Progenitor cell of endocrine pancreas (in vitro differentiated cells): ENCODE measurements around the gene GABRD. TPM values are rescaled to one million over a fixed set of nuclear protein-coding genes. Genes with fewer than 3 reads are reported as not detected.

ENCODE experiments used
- DNase-seq: peaks from one replicate; pipeline ENCODE4 v3.0.0; 2021; ENCODE audit warnings: low spot score; ENCODE audit not compliant: unreplicated experiment
- H3K27ac Mint-ChIP-seq: 2 replicates; pipeline ENCODE4 v1.8.0; 2021; ENCODE audit warnings: mild to moderate bottlenecking, moderate library complexity, mixed read lengths
- H3K27me3 Mint-ChIP-seq: 2 replicates; pipeline ENCODE4 v1.8.0; 2021; ENCODE audit warnings: mixed read lengths
- H3K36me3 Mint-ChIP-seq: 2 replicates; pipeline ENCODE4 v1.8.0; 2022; ENCODE audit warnings: mixed read lengths; ENCODE audit not compliant: insufficient read depth
- H3K4me1 Mint-ChIP-seq: 2 replicates; pipeline ENCODE4 v1.8.0; 2021; ENCODE audit warnings: low read depth, mixed read lengths
- H3K4me3 Mint-ChIP-seq: 2 replicates; pipeline ENCODE4 v1.8.0; 2021; ENCODE audit warnings: low read depth, mild to moderate bottlenecking, moderate library complexity, mixed read lengths
- H3K9me3 Mint-ChIP-seq: 2 replicates; pipeline ENCODE4 v1.8.0; 2021; ENCODE audit warnings: low read depth, mixed read lengths
- CTCF ChIP-seq: fragments of 200-600 bp; sonication (generic); IDR thresholded peaks from one replicate; pipeline ENCODE4 v1.5.0; 2021; ENCODE audit warnings: antibody characterized with exemption, mild to moderate bottlenecking; ENCODE audit not compliant: unreplicated experiment
- total RNA-seq: library from RNA; stranded (reverse); gene quantifications from 2 replicates; pipeline ENCODE4 v1.2.1, GENCODE V29; 2021

Gene GABRD
- total RNA-seq, 1 donor from 2014 or later, result not detected

GRCh38 chr1:1982379-1983232, 36.5 kb upstream of the GABRD start:
- no peaks in the 10 kb centered on the region for H3K9me3 Mint-ChIP-seq
- no peaks in the 10 kb centered on the region for H3K4me1 Mint-ChIP-seq
- no peak for TF ChIP-seq CTCF
- no peaks in the 10 kb centered on the region for H3K36me3 Mint-ChIP-seq
- no peak overlapping the region for H3K4me3 Mint-ChIP-seq
- H3K27me3 Mint-ChIP-seq, result no peaks in the 10 kb centered on the region
- no peak overlapping the region for H3K27ac Mint-ChIP-seq
- DNase-seq, result no peak

DNA sequence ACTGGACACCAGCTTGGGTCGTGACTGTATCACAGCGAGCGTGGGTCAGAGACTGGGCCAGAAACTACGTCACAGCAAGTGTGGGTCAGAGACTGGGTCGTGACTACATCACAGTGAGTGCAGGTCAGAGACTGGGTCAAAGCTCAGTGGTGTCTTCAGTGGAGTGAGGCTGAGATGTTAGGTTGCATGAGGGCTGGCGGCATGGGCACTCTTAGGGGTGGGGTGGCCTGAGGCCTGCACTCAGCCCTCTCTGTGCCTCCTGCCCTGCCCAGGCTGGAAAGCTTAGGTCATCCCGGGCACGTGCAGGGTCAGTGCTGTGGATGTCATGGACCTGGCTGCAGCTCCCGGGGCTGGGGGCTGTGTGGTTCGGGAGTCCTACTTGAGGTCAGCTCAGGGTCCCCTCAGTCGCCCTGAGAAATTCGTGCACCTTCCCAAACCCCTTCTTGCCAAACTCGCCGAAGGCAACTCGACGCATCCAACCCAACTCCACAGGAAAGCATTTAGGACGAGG, 34.5 kb upstream of the GABRD start:
- no peaks in the 10 kb centered on the region for H3K9me3 Mint-ChIP-seq

DNA sequence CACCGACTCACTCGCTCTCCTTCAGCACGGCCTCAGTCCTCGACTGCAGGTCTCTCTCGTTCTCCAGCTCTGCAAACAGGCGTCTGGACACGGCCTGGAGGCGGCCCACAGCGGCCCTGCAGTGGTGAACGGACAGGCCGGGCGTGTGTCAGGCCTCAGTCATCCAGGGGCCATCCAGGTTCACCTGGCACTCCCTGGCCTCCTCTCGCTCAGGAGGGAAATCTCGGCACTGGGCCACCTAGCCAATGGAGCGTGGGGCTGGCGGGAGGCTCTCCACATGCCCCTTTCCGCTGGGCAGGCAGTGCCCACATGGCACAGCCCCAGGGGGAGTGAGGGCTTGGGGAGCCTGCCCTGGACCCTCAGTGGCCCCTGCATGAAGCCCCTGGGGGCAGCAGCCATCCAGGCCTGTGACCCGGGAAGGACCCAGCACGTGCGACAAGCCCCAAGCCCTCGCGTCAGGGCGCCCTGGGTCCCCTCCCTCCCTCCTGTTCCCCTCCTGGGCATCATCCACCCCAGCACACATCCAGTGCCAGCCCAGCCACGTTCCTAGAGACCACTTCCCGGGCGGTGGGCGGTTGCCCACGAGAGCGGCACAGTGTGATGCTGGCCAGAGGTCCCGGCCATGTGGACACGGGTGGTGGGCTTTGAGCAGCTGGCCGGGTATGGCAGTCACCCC, 33.6 kb upstream of the GABRD start:
- Mint-ChIP-seq H3K27me3 (no peaks in the 10 kb centered on the region), H3K9me3 (no peaks in the 10 kb centered on the region), H3K36me3 (no peaks in the 10 kb centered on the region), H3K27ac (no peak overlapping the region), H3K4me3 (no peak overlapping the region), H3K4me1 (no peaks in the 10 kb centered on the region)
- no peak for DNase-seq
- no peak for TF ChIP-seq CTCF

More for the DNA sequence above, 34.5 kb upstream of the GABRD start:
- H3K36me3 Mint-ChIP-seq, result no peaks in the 10 kb centered on the region
- no peak for TF ChIP-seq CTCF
- no peak for DNase-seq
- H3K27me3 Mint-ChIP-seq, result no peaks in the 10 kb centered on the region
- H3K4me3 Mint-ChIP-seq, result no peak overlapping the region
- no peak overlapping the region for H3K27ac Mint-ChIP-seq
- H3K4me1 Mint-ChIP-seq, result no peaks in the 10 kb centered on the region

DNA sequence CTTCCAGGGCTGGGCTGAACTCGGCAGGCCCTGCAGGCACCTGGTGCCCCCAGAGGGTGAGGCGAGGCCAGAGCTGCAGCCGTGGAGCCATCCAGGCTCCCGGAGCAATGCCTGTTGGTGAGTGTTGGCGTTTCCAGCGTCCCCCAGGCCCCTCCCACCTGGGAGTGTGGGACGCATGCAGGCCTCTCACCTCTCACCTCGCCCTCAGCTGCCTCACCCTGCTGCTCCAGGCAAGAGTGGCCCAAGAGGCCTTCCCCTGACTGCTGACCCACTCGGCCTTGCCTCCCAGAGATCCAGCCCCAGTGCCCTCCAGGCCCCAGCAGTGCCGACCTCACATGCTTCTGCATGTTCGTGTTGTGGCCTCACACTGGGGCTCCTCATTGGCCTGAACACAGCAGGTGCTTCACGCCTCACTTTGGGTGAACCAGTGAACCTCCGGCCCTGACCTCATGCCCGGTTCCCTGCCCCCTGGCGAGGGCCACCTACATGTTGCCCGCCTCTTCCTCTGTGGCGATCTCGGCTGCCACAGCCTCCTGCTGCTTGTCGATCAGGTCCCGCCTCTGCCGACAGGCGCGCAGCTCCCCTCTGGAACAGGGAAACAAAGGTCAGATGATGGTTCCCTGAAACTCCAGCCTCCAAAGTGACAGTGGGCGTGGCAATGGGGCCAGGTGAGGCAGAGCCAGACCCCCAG, 32.5 kb upstream of the GABRD start:
- Mint-ChIP-seq H3K27ac (no peak overlapping the region), H3K9me3 (no peaks in the 10 kb centered on the region), H3K36me3 (no peaks in the 10 kb centered on the region), H3K27me3 (no peaks in the 10 kb centered on the region), H3K4me3 (no peak overlapping the region), H3K4me1 (no peaks in the 10 kb centered on the region)
- DNase-seq, result no peak
- no peak for TF ChIP-seq CTCF

DNA sequence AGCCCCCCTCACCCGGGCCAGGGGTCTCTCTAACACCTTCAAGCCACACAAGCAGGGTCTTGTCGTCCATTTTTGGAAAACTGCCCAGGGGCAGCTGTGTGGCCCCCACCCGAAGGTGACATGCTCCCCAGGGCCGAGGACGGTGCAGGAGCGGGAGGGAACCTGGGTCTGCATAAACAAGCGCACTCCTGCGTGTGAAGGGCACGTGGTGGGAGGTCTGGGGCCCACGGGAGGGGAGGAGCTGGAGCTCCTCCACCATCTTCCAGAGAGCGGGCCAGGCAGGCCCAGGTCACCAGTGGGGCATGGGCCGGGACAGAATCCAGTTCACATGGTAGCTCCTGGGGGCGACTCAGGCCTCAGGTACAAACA, 32.0 kb upstream of the GABRD start:
- no peak for TF ChIP-seq CTCF
- Mint-ChIP-seq H3K36me3 (no peaks in the 10 kb centered on the region), H3K27me3 (no peaks in the 10 kb centered on the region), H3K4me1 (no peaks in the 10 kb centered on the region), H3K4me3 (no peak overlapping the region), H3K27ac (no peak overlapping the region), H3K9me3 (no peaks in the 10 kb centered on the region)
- DNase-seq, result no peak
